ENCODE measurements around the gene PLAC1.

- TF ChIP-seq CTCF (IDR thresholded peaks at IDR 0.05 in 2 of 3, conservative IDR thresholded peaks at IDR 0.05 in 1 of 3; ENCODE audit: borderline replicate concordance in 1 of 3, insufficient read depth in 1 of 3, low read depth in 2 of 3, low read length in 2 of 3): no peak
- TF ChIP-seq POLR2A (IDR thresholded peaks at IDR 0.05; ENCODE audit: borderline replicate concordance, extremely low read depth, insufficient read depth, insufficient read length): no peak
- TF ChIP-seq MAX (IDR thresholded peaks at IDR 0.05): no peak
- TF ChIP-seq FOSL1 (IDR thresholded peaks at IDR 0.05; ENCODE audit: low read depth): no peak
- no peak for TF ChIP-seq SRF (IDR thresholded peaks at IDR 0.05; ENCODE audit: low read depth)
- TF ChIP-seq ZNF274 (IDR thresholded peaks at IDR 0.05; ENCODE audit: low read depth, low read length): no peak
- TF ChIP-seq ATF3 (IDR thresholded peaks at IDR 0.05): no peak
- no peak for TF ChIP-seq REST (IDR thresholded peaks at IDR 0.05; ENCODE audit: low read depth)
- no peak for TF ChIP-seq POLR2AphosphoS5 (IDR thresholded peaks at IDR 0.05; ENCODE audit: low read depth, low read length)
- TF ChIP-seq ZBTB33 (IDR thresholded peaks at IDR 0.05; ENCODE audit: extremely low read depth, insufficient replicate concordance, low read length): no peak
- no peak for TF ChIP-seq EGR1 (IDR thresholded peaks at IDR 0.05; ENCODE audit: low read depth)
- no peak for TF ChIP-seq CEBPB (IDR thresholded peaks at IDR 0.05; ENCODE audit: low read depth)
Measured at GRCh38 chrX:134608153-134608552, 50.1 kb downstream of the PLAC1 start.
